Uterus (tissue), 4 donors: ENCODE results near the gene ANKS6. TPM values are rescaled to one million over a fixed set of nuclear protein-coding genes. Genes with fewer than 3 reads are reported as not detected.

Experiments
- DNase-seq, 2 donors: peaks; one replicate each; pipeline ENCODE4 v3.0.0-alpha.2; 2019 to 2020
- H3K27ac ChIP-seq, 2 donors: fragments of 200-600 bp; sonication (generic); 1 replicate in 1 of 2; 2 replicates in 1 of 2; pipeline ENCODE4 v1.5.1; 2016 to 2018
- H3K27me3 ChIP-seq, 2 donors: fragments of 200-600 bp; sonication (generic); one replicate each; pipeline ENCODE4 v1.5.1; 2018 to 2019; ENCODE audit warnings: control low read depth in 1 of 2
- H3K36me3 ChIP-seq, 2 donors: fragments of 200-600 bp; sonication (generic); one replicate each; pipeline ENCODE4 v1.5.1; 2019; ENCODE audit warnings: control low read depth in 1 of 2
- H3K4me1 ChIP-seq, 2 donors: fragments of 200-600 bp; sonication (generic); one replicate each; pipeline ENCODE4 v1.5.1; 2018 to 2019; ENCODE audit warnings: control low read depth in 1 of 2
- H3K4me3 ChIP-seq, 2 donors: fragments of 200-600 bp; sonication (generic); 1 replicate in 1 of 2; 2 replicates in 1 of 2; pipeline ENCODE4 v1.5.1; 2018 to 2019; ENCODE audit warnings: mild to moderate bottlenecking in 1 of 2
- H3K9me3 ChIP-seq, 2 donors: fragments of 200-600 bp; sonication (generic); one replicate each; pipeline ENCODE4 v1.5.1; 2019; ENCODE audit warnings: control low read depth in 1 of 2
- CTCF ChIP-seq, 4 experiments: fragments of 200-600 bp in 2 of 4; fragments of 450-650 bp in 2 of 4; sonication (generic) in 2 of 4; IDR thresholded peaks; one replicate each; pipeline ENCODE4 v1.5.1; 2016 to 2019; ENCODE audit warnings: antibody characterized with exemption in 4 of 4, mild to moderate bottlenecking in 2 of 4, moderate library complexity in 1 of 4
- POLR2A ChIP-seq, 2 donors: fragments of 450-650 bp; IDR thresholded peaks; one replicate each; pipeline ENCODE4 v1.6.1; 2016; ENCODE audit warnings: antibody characterized with exemption in 2 of 2, mild to moderate bottlenecking in 1 of 2, moderate library complexity in 1 of 2
- intact Hi-C: fragments of 100-400 bp; cut with DNase I; formaldehyde crosslinking; loops from one replicate; pipeline ENCODE4 v1.15.1; 2023; ENCODE audit warnings: low total_unique reads
- total RNA-seq, 4 donors: library from RNA; depleted of rRNA in 3 of 4; stranded (reverse); fragments of >200 nt in 3 of 4; gene quantifications; one replicate each; pipeline versions ENCODE4 v1.1.0 to v1.2.4, GENCODE V29; 2014 to 2023
- donor health status: DM: yes; HTN: yes; CAD: no.

ANKS6 gene
- total RNA-seq, 4 donors from 2014 or later = 2.6 to 26.9 (median 13.7) TPM

GRCh38 chr9:98709968-98710965, 86.1 kb downstream of the ANKS6 start:
- no peaks in the 10 kb centered on the region for H3K9me3 ChIP-seq
- H3K4me3 ChIP-seq = no peak overlapping the region
- peaks cover 0 to 11% of the 10 kb centered on the region in 2 donors for H3K27me3 ChIP-seq
- H3K36me3 ChIP-seq = no peaks in the 10 kb centered on the region
- intact Hi-C loops = no loop called here
- H3K27ac ChIP-seq = no peak overlapping the region
- no peak for TF ChIP-seq POLR2A (IDR thresholded peaks at IDR 0.05)
- no peak for DNase-seq
- peaks cover 0 to 12% of the 10 kb centered on the region in 2 donors for H3K4me1 ChIP-seq

- TF ChIP-seq CTCF (IDR thresholded peaks at IDR 0.05) = no peak
- DNase-seq = no peak
- H3K27ac ChIP-seq = no peak within 1 kb of the TSS
- H3K9me3 ChIP-seq = no peaks in the 10 kb centered on the region
- H3K4me1 ChIP-seq = peaks cover 0 to 12% of the 10 kb centered on the region in 2 donors
- H3K27me3 ChIP-seq = peaks cover 0 to 11% of the 10 kb centered on the region in 2 donors
- no peak within 1 kb of the TSS for H3K4me3 ChIP-seq
- intact Hi-C loops = no loop called here
- no peaks in the 10 kb centered on the region for H3K36me3 ChIP-seq
Observed at GRCh38 chr9:98708933-98709911, 87.1 kb downstream of the ANKS6 start, which contains the start of gene GABBR2. Gene GABBR2 (minus strand): TSS chr9:98708935. CDS start chr9:98708737, 198 bp downstream.

DNA sequence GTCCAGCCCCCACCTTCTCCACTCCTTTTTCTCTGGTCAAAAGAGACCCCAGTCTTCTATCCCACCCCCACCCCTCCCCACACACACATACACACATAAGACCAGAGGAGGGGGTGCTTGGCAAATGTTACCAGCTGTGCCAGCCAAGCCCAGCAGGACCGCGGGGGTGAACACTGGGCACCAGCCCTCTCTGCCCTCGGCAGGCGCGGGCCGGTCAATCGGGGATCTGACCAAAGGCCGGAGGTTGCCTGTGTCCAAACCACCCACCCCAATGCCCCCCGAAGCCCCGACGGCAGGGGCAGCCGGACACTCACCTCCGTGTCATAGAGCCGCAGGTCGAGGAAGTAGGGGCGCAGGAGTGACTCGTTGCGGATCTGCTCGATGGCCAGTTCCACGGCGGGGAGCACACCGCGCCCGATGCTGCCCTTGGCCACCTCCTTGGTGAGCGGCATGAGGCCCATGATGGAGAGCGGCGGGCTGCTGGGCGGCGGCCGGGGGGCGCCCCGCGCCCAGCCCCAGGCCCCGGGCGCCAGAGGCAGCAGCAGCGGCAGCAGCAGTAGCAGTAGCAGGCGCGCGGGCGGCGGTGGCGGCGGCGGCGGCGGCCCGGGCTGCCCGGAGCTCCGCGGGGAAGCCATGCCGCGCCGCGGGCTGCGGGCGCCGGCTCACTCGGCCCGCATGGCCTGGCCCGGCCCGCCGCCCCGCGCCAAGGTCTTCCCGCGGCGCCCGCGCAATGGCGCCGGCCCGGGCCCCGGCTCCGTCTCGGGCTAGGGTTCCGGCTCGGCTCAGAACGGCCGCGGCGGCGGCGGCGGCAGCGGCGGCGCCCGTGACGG, 88.0 kb downstream of the ANKS6 start:
- Histone ChIP-seq H3K27me3 (peaks cover 0 to 11% of the 10 kb centered on the region in 2 donors), H3K4me1 (peaks cover 0 to 12% of the 10 kb centered on the region in 2 donors), H3K36me3 (no peaks in the 10 kb centered on the region), H3K4me3 (no peak overlapping the region), H3K27ac (no peak overlapping the region), H3K9me3 (no peaks in the 10 kb centered on the region)
- TF ChIP-seq POLR2A (IDR thresholded peaks at IDR 0.05) (no peak), CTCF (IDR thresholded peaks at IDR 0.05) (no peak)
- intact Hi-C loops = no loop called here
- DNase-seq = no peak

GRCh38 chr9:98707166-98708102, 88.9 kb downstream of the ANKS6 start:
- H3K27me3 ChIP-seq = peaks cover 0 to 11% of the 10 kb centered on the region in 2 donors
- TF ChIP-seq CTCF (IDR thresholded peaks at IDR 0.05) = no peak
- no peak for TF ChIP-seq POLR2A (IDR thresholded peaks at IDR 0.05)
- no peaks in the 10 kb centered on the region for H3K9me3 ChIP-seq
- peaks cover 0 to 12% of the 10 kb centered on the region in 2 donors for H3K4me1 ChIP-seq
- DNase-seq = no peak
- no peak overlapping the region for H3K27ac ChIP-seq
- H3K4me3 ChIP-seq = no peak overlapping the region
- intact Hi-C loops = no loop called here
- no peaks in the 10 kb centered on the region for H3K36me3 ChIP-seq
